GM19023 (cell line): ENCODE results near the gene CTXN1.

Experiments used
- ATAC-seq: cut with Tn5 transposase; IDR thresholded peaks from one replicate; pipeline ENCODE4 v1.9.1; 2021; ENCODE audit warnings: mild to moderate bottlenecking, moderate library complexity; ENCODE audit not compliant: unreplicated experiment

The CTXN1 gene

DNA sequence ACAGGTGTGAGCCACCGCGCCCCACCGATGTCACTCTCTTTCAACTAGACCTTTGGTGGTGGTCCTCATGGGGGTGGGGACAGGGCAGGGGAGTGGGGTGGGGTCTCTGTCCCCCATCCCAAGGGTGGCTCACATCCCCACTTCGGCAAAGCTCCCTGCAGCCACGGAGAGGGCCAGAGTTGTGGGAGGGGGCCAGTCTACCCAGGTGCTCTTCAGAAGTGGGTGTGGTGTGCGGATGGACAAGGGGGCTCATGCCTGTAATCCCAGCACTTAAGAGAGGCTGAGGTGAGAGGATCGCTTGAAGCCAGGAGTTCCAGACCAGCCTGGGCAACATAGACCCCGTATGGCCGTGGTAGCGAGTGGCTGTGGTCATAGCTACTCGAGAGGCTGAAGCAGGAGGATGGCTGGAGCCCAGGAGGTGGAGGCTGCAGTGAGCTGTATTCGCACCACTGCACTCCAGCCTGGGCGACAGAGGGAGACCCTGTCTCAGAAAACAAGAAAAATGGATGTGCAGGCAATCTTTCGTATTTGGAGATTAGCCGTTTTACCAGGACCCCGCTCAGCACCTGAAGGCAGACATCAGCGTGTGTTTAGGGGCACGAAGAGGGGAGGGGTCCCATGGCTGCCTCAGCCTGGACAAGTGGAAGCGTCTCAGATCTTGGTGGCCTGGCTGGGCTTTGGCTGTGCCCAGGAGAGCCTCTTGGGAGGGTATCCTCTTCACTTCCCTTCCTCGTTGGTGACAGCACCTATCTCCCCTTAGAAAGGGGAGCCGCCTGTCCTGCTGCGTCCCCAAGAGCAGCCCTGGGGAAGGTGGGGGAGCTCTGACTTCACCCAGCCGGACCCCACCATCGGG lies 10.5 kb downstream of the CTXN1 start:
- ATAC-seq: no peak

- ATAC-seq: no peak
Observed at GRCh38 chr19:7914598-7915045, 11.3 kb downstream of the CTXN1 start, which contains the start of gene TGFBR3L. TSS of gene TGFBR3L (plus strand) at chr19:7914830.

DNA sequence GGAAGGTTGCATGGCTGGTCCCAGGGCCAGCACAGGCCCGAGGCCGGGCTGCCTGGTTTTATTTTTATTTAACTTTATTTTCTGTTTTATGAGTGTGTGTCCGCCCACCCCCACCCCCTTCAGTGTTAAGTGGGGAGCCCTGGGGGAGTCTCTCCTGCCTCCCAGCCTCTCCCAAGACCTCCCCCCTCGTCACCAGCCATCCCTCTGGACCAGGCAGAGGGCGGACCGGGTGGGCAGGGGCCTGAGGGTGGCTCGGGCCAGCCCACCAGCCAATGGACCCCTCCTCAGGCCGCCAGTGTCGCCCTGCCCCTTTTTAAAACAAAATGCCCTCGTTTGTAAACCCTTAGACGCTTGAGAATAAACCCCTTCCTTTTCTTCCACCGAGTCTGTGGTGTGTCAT lies 11.8 kb downstream of the CTXN1 start:
- ATAC-seq: no peak

GRCh38 chr19:7913652-7914051 lies 12.3 kb downstream of the CTXN1 start:
- ATAC-seq: no peak

DNA sequence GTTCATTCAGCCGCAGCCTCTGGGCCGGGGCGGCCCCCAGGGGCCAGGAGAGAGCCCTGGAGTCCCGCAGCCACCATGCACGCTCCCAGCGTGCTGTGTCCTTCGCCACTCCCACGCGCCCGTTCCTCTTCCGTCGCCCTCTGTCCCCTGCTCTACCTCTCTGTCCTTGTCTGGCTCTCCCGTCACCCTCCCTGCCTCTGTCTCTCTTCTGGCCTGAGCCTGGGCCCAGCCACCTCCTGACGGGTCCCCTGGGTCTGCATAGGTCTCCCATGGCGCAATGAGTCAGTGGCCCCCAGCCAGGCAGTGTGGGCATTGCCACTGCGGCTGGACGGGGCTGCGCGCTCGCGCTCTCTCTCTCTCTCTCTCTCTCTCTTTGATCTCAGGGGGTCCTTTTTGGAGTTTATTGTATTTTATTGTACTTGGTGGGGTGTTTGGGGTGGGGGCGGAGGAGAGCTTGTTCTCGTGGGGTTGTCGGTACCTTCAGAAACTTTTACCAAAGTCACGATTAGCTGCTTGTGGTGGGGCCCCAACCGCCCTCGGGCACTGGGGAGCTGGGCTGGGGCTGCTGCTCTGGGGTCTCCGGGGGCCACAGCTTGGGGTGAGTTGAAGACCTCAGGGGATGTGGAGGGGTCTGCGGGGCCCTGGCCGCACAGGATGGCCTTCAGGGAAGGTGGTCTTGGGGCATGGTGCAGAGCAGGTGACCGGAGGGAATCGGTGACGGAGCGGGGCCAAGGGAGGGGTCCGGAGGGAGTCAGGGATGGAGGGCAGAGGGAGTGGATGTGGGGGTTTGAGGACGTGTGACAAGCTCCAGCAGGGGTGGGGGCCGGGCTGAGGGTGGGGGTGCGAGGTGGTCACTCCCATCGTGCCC lies 13.0 kb downstream of the CTXN1 start:
- no peak for ATAC-seq

DNA sequence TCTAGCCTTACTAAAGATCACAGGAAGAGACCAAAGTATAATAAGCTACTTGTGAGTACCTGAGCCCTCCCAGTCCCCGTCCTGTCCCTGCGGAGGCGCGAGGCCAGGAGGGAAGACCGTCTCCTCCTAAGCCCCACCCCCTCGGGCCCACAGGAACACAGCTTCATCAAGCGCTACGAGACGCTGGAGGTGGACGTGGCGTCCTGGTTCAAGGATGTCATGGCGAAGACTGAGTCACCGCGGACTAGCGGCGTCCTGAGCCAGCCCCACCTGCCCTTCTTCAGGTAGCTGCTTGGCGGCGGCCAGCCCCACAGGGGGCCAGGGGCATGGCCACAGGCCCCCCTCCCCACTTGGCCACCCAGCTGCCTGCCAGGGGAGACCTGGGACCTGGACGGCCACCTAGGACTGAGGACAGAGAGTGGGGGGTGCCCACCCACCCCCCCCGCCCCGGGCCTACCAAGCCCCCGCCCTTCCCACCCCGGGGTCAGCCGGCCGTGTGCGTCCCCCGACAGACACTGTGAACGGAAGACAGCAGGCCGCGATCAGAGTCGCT lies 13.7 kb downstream of the CTXN1 start:
- ATAC-seq: no peak

DNA sequence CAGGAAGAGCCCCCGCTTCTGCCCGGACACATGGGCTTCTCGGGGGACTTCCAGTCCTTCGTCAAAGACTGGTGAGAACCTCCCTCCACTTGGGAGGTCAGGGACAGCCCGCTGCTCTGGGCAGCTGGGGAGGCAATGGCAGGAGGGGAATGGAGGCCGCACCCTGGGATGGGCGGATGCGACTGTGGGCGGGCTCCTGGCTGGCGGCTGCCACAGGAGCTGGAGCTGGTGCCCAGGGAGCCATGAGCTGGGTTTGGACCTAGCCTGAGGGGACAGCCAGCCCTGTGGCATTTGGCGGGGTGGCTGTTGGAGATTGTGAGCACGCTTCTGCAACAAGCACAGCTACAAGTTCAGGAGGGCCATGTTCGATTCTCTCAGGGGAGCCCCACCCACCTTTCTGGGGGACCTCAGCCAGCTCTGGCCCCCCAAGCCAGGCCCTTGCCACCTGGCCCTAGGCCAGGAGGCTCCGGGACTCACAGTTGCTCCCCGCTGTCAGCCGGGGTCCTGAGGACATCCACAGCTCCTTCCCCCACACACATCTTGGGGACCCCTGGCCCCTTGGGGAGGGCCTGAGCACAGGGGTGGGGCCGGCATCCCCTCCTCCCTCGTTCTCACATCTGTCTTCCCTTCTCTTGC lies 14.3 kb downstream of the CTXN1 start:
- ATAC-seq: no peak

- no peak for ATAC-seq
Observed at GRCh38 chr19:7910321-7911161, 15.4 kb downstream of the CTXN1 start.

DNA sequence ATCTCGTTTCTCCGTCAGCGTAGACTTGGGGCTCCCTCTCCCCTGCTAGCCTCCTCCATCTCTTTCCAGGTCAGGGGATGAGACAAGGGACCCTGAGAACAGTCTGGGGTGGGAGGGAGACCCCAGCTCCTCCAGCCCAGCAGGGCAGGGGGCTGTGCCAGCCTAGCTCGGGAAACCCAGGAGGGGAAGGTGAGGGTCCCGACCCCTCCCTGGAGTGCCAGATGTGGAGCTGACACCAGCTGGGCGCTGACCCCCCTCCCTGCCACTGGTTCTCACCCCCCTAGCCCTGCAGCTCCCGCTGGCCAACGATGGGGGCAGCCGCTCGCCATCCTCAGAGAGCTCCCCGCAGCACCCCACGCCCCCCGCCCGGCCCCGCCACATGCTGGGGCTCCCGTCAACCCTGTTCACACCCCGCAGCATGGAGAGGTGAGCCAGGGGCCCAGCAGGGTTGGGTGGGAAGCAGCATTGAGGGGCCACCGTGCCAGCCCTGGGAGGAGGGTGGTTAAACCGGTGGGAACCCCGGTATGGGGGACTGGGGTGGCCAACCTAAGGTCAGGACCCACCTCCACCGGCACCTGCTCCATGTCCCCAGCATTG lies 16.4 kb downstream of the CTXN1 start:
- no peak for ATAC-seq

DNA sequence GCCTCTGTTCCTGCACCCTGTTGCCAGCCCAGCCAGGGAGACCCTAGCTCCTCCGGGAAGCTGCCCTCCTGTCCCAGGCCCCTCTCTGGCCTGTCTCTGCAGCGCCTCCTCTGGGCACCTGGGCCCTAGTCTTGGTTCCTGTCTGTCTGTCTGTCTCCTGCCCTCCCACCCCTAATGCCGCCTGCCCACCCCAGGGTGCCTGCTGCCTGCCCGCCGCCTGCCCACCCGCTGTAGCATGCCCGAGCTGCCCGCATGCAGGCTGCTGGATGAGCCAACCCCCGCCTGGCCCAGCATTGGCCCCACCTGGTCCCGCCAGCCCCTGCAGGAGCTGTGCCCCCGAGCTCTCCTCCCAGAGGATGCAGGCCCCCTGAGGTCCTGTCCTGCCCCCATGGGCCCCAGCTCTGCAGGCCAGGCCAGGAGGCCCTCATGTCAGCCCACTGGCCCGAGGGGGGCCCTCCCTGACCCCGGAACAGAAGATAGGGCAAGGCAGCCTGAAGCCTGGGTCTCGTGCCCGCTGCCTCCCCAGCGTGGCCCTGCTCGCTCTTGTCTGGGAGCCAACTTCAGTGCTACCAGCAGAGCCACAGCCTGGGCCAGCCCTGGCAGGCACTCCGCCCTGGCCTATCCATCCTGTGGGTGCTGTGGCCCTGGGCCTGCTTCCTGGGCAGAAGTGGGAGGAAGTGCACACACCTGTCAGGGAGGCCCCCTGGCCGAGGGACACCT lies 17.0 kb downstream of the CTXN1 start:
- no peak for ATAC-seq

GRCh38 chr19:7908078-7908699 lies 17.7 kb downstream of the CTXN1 start:
- ATAC-seq: no peak

DNA sequence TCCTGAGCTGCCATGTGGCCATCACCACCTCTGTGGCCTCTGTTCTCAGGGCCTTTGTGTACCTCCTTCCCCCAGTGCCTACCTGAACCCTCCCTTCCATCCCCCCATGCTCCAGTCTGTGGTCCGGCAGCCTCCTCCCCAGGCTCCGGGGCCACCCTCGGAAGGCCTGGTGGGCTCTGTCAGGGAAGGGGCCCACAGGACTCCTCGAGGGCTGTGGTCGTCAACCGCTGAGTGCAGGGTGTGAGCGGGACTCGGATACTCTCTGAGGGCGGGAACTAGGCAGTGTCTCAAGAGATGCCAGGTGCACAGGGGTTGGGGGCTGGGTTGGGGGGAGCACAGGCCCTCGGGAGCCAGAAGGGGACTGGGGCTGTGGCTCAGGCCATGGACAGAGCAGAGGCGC lies 18.4 kb downstream of the CTXN1 start:
- no peak for ATAC-seq

GRCh38 chr19:7907122-7907521 lies 18.8 kb downstream of the CTXN1 start:
- no peak for ATAC-seq

DNA sequence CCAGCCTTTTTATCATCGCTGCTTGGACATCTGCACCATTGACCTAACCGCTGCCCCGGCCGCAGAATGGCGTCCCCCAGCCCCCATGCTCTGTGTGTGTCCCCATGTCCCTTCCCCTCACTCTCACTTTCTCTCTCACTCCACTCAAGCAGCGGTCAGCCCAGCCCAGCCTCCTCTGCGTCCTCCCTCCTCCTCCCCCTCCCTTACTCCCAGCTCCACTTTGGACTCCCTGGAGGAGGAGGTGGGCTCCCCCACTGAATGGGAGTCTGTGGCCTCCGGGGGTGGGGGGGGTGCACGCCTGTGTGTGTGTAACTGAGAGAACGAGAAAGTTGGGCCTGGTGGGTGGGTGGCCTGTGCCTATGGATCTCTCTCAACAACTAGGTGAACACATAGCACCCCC lies 20.1 kb downstream of the CTXN1 start:
- no peak for ATAC-seq

DNA sequence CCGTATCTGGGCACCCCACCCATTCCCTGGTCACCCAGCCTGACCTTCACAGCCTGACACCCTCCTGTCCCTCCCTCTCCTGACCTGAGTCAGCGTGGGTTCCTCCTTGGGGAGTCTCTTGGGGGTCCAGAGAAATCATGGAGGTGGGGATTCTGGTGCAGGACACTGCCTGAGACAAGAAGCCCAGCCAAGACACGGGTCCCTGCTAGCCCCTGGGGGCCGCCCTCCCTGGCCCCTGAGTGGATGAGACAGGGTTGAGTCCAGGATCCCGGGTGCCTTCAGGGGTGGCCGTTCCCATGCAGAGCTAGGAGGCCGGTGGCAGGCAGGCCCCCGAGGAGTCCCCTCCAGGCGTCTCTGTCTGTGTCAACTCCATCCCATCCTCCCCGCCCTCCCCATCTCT lies 20.7 kb downstream of the CTXN1 start:
- no peak for ATAC-seq

DNA sequence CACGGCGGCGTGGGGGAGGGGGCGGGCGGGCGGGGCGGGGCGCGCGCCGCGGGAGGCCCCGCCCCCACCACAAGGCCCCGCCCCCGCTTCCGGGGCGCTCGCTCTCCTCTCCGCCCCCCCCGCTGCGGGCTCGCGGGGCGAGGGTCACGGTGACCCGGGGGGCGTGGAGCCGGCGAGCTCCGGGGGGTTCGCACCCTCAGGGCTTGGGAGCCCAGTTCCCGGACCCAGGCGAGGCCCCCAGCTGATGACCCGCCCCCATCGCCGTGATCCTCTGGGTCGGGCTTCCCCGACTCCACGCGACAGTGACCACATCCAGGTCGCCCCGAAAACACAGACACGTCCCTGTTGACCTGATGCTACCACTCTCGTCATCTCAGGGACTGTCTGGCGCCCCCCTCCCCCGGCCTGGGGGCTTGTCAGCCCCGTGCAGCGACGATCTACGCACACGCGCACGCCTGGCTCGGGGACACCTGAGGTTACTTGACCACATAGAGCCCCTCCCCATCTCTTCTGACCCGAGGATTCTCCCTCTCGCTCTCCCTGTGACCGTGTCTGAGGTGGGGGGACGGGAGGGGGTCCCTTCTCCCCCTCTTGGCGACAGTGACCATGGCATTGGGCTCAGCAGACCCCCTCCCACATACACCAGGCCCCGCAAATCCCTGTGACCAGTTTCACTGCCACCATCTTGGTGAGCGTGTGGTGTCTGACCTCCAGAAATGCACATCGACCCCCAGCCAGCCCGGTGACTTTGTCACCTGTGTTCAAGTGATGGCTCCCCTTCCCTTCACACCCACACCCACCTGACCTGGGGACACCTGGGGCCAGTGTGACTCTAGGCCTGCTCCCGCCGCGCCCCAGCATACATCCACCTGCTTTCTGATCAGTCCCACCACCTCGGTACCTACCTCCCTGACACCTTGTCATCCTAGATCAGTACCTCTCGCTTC lies 21.6 kb downstream of the CTXN1 start:
- peak; percentile 35 for ATAC-seq

GRCh38 chr19:7903244-7904073 lies 22.5 kb downstream of the CTXN1 start, which contains the start of gene MAP2K7:
TSS of gene MAP2K7 (plus strand) at chr19:7903877. CDS start at chr19:7903945, 68 bp downstream.
- ATAC-seq: peak; percentile 89
